ENCODE measurements around the gene PTPN5.

Gene PTPN5

GRCh38 chr11:18714443-18714780 lies 77.2 kb downstream of the PTPN5 start:
- no peak overlapping the region for H3K4me3 ChIP-seq (replicated peaks; ENCODE audit: insufficient read depth, low read length)
- H3K27ac ChIP-seq (replicated peaks) = no peak overlapping the region
- TF ChIP-seq POLR2AphosphoS5 (IDR thresholded peaks at IDR 0.05; ENCODE audit: low read depth) (no peak), GABPA (IDR thresholded peaks at IDR 0.05; ENCODE audit: low read depth) (no peak), REST (IDR thresholded peaks at IDR 0.05; ENCODE audit: insufficient replicate concordance, low read depth) (no peak), SPI1 (IDR thresholded peaks at IDR 0.05; ENCODE audit: borderline replicate concordance, low read depth) (no peak)
- TF ChIP-seq, protein P1, sequence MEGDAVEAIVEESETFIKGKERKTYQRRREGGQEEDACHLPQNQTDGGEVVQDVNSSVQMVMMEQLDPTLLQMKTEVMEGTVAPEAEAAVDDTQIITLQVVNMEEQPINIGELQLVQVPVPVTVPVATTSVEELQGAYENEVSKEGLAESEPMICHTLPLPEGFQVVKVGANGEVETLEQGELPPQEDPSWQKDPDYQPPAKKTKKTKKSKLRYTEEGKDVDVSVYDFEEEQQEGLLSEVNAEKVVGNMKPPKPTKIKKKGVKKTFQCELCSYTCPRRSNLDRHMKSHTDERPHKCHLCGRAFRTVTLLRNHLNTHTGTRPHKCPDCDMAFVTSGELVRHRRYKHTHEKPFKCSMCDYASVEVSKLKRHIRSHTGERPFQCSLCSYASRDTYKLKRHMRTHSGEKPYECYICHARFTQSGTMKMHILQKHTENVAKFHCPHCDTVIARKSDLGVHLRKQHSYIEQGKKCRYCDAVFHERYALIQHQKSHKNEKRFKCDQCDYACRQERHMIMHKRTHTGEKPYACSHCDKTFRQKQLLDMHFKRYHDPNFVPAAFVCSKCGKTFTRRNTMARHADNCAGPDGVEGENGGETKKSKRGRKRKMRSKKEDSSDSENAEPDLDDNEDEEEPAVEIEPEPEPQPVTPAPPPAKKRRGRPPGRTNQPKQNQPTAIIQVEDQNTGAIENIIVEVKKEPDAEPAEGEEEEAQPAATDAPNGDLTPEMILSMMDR (IDR thresholded peaks at IDR 0.05; ENCODE audit: insufficient read depth, low read length) = no peak
- no peak for DNase-seq (ENCODE audit: low read depth in 1 of 2, low spot score in 1 of 2)
- H3K27me3 ChIP-seq (ENCODE audit: insufficient read depth, poor library complexity, severe bottlenecking) = no peaks in the 10 kb centered on the region

DNA sequence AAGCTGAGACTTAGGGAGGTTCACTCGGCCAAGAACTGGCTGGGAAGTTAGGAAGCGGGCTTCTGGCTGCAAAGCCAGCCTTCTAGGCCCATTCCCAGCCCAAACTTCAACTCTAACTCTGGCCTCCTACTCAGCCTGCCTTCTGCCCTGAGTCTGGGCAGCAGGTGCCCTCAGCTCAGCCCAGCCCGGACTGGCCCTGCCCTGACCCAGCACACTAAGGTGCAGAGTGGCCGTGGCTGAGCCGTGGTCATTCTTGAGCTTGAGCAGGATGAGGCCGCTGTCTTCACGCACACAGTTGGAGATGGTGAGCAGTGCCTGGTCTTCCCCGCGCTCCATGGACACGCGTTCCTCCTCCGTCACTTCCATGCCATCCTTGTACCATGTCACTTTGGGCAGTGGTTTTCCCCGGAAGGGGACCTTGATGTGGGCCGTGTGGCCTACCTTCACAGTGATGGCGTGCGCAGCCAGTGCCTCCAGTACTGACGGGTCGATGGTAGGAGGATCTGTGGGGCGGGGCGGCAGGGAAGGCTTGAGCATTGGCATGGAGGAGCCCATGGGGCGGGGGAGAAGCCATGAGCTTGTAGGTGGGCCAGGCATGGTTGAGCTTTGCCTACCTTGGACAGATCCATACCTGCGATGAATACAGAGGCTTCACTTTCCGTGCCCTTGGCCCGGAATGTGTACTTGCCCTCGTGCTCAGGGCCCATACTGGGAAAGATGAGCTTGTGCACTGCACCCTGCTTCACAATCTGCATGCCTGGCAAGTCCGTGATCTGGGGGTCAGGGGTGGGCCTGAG lies 77.8 kb downstream of the PTPN5 start:
- Histone ChIP-seq H3K4me3 (replicated peaks; ENCODE audit: insufficient read depth, low read length) (no peak overlapping the region), H3K27ac (replicated peaks) (no peak overlapping the region), H3K27me3 (ENCODE audit: insufficient read depth, poor library complexity, severe bottlenecking) (peaks cover 1% of the 10 kb centered on the region)
- TF ChIP-seq REST (IDR thresholded peaks at IDR 0.05; ENCODE audit: insufficient replicate concordance, low read depth) = no peak
- TF ChIP-seq POLR2AphosphoS5 (IDR thresholded peaks at IDR 0.05; ENCODE audit: low read depth) = no peak
- TF ChIP-seq, protein P1 (IDR thresholded peaks at IDR 0.05; ENCODE audit: insufficient read depth, low read length) = no peak
- TF ChIP-seq SPI1 (IDR thresholded peaks at IDR 0.05; ENCODE audit: borderline replicate concordance, low read depth) = no peak
- no peak for TF ChIP-seq GABPA (IDR thresholded peaks at IDR 0.05; ENCODE audit: low read depth)
- no peak for DNase-seq (ENCODE audit: low read depth in 1 of 2, low spot score in 1 of 2)

DNA sequence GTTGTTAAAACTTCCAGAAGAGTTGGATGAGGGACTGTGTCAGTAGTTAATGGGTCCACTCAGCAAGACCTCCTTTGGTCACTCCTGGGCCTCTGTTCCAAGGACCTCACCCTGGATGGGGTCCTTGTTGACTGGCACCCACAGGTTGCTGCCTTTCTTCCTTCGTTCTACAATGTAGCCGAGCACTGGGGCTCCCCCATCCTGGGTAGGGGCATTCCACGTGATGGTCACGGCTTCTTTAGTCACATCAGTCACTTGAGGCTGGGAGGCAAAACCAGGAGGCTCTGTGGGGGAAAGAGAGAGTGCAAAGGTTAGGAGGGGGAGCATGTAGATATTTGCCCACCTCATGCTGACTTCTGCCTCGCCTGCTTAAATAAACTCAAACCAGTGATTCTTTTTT lies 81.1 kb downstream of the PTPN5 start:
- Histone ChIP-seq H3K27ac (replicated peaks) (no peak overlapping the region), H3K27me3 (ENCODE audit: insufficient read depth, poor library complexity, severe bottlenecking) (peaks cover 21% of the 10 kb centered on the region), H3K4me3 (replicated peaks; ENCODE audit: insufficient read depth, low read length) (no peak overlapping the region)
- DNase-seq (ENCODE audit: low read depth in 1 of 2, low spot score in 1 of 2) = no peak
- TF ChIP-seq SPI1 (IDR thresholded peaks at IDR 0.05; ENCODE audit: borderline replicate concordance, low read depth) (no peak), REST (IDR thresholded peaks at IDR 0.05; ENCODE audit: insufficient replicate concordance, low read depth) (no peak), POLR2AphosphoS5 (IDR thresholded peaks at IDR 0.05; ENCODE audit: low read depth) (no peak), GABPA (IDR thresholded peaks at IDR 0.05; ENCODE audit: low read depth) (no peak)
- TF ChIP-seq, protein P1 (IDR thresholded peaks at IDR 0.05; ENCODE audit: insufficient read depth, low read length) = no peak

All from HL-60 (cell line).